Liver (tissue), 9 donors: ENCODE results near the gene HHIPL1. TPM values are rescaled to one million over a fixed set of nuclear protein-coding genes. Genes with fewer than 3 reads are reported as not detected.

Experiments used
- DNase-seq: peaks from one replicate; pipeline ENCODE4 v3.0.0-alpha.2; 2017; ENCODE audit warnings: low spot score
- H3K27ac ChIP-seq, 2 donors: one replicate each; pipeline ENCODE4 v1.7.0; 2013; ENCODE audit warnings: inconsistent platforms in 2 of 2, low read length in 2 of 2, control low read depth in 1 of 2, low read depth in 1 of 2, mild to moderate bottlenecking in 1 of 2
- H3K27me3 ChIP-seq, 4 donors: one replicate each; pipeline versions ENCODE4 v1.6.1 to v1.7.0; 2013; ENCODE audit warnings: low read length in 3 of 4, inconsistent platforms in 1 of 4, mild to moderate bottlenecking in 1 of 4, moderate library complexity in 1 of 4; ENCODE audit not compliant: control insufficient read depth in 4 of 4, insufficient read depth in 4 of 4
- H3K36me3 ChIP-seq, 4 donors: one replicate each; pipeline versions ENCODE4 v1.6.1 to v1.7.0; 2013; ENCODE audit warnings: low read length in 3 of 4, mild to moderate bottlenecking in 3 of 4, low read depth in 1 of 4, moderate library complexity in 1 of 4; ENCODE audit not compliant: control insufficient read depth in 4 of 4, insufficient read depth in 3 of 4
- H3K4me1 ChIP-seq, 4 donors: one replicate each; pipeline versions ENCODE4 v1.6.1 to v1.7.0; 2013; ENCODE audit warnings: low read length in 3 of 4, mild to moderate bottlenecking in 3 of 4, moderate library complexity in 1 of 4; ENCODE audit not compliant: control insufficient read depth in 4 of 4, insufficient read depth in 4 of 4
- H3K4me3 ChIP-seq, 3 donors: one replicate each; pipeline versions ENCODE4 v1.6.1 to v1.7.0; 2013; ENCODE audit warnings: low read length in 3 of 3, control low read depth in 1 of 3, low read depth in 1 of 3, mild to moderate bottlenecking in 1 of 3
- H3K9ac ChIP-seq, 2 donors: one replicate each; pipeline ENCODE4 v1.7.0; 2013; ENCODE audit warnings: low read length in 2 of 2, mild to moderate bottlenecking in 2 of 2, moderate library complexity in 2 of 2, control low read depth in 1 of 2, low read depth in 1 of 2
- H3K9me3 ChIP-seq, 4 donors: one replicate each; pipeline versions ENCODE4 v1.6.1 to v1.7.0; 2013; ENCODE audit warnings: low read length in 3 of 4; ENCODE audit not compliant: control insufficient read depth in 4 of 4
- EGR1 ChIP-seq, 2 donors: IDR thresholded peaks; 2 replicates each; pipeline ENCODE4 v1.6.1; 2016 to 2018; ENCODE audit warnings: antibody characterized with exemption in 2 of 2, low read depth in 2 of 2
- FOXA1 ChIP-seq: IDR thresholded peaks from 2 replicates; pipeline ENCODE4 v1.6.1; 2016; ENCODE audit warnings: antibody characterized with exemption
- FOXA2 ChIP-seq: IDR thresholded peaks from 2 replicates; pipeline ENCODE4 v1.6.1; 2016; ENCODE audit warnings: antibody characterized with exemption
- GABPA ChIP-seq, 2 donors: IDR thresholded peaks in 1 of 2; conservative IDR thresholded peaks in 1 of 2; 2 replicates each; pipeline ENCODE4 v1.6.1; 2016; ENCODE audit warnings: antibody characterized with exemption in 2 of 2, mild to moderate bottlenecking in 1 of 2, moderate library complexity in 1 of 2
- HNF4A ChIP-seq, 2 donors: conservative IDR thresholded peaks; 2 replicates each; pipeline ENCODE4 v1.6.1; 2016; ENCODE audit warnings: antibody characterized with exemption in 2 of 2, mild to moderate bottlenecking in 2 of 2
- HNF4G ChIP-seq: IDR thresholded peaks from 2 replicates; pipeline ENCODE4 v1.6.1; 2016; ENCODE audit warnings: antibody characterized with exemption
- JUND ChIP-seq, 2 donors: IDR thresholded peaks; 2 replicates each; pipeline ENCODE4 v1.6.1; 2016; ENCODE audit warnings: antibody characterized with exemption in 2 of 2
- NR2F2 ChIP-seq: IDR thresholded peaks from 2 replicates; pipeline ENCODE4 v1.6.1; 2016; ENCODE audit warnings: antibody characterized with exemption
- RAD21 ChIP-seq, 2 donors: IDR thresholded peaks; 2 replicates each; pipeline ENCODE4 v1.6.1; 2016; ENCODE audit warnings: antibody characterized with exemption in 2 of 2, mild to moderate bottlenecking in 2 of 2
- RXRA ChIP-seq, 2 donors: IDR thresholded peaks; 2 replicates each; pipeline ENCODE4 v1.6.1; 2017 to 2018; ENCODE audit warnings: antibody characterized with exemption in 2 of 2, mild to moderate bottlenecking in 1 of 2
- SP1 ChIP-seq: IDR thresholded peaks from 2 replicates; pipeline ENCODE4 v1.6.1; 2018; ENCODE audit warnings: antibody characterized with exemption, mild to moderate bottlenecking
- TAF1 ChIP-seq: conservative IDR thresholded peaks from 2 replicates; pipeline ENCODE4 v1.6.1; 2016; ENCODE audit warnings: antibody characterized with exemption, mild to moderate bottlenecking
- YY1 ChIP-seq: IDR thresholded peaks from 2 replicates; pipeline ENCODE4 v1.6.1; 2016; ENCODE audit warnings: antibody characterized with exemption, mild to moderate bottlenecking
- WGBS: extraction: QIAGEN DNeasy Blood & Tissue Kit; methylation state at CpG from one replicate; pipeline ENCODE4 v1.1.7; 2013; 5-methylcytosine and 5-hydroxymethylcytosine counted together
- polyA plus RNA-seq, 2 donors: library from polyadenylated mRNA; stranded (reverse) in 1 of 2; unstranded in 1 of 2; fragments of 200-250 nt in 1 of 2; fragments of >200 nt in 1 of 2; fragmentation: Nextera tagmentation in 1 of 2; extraction: Ambion mirVana in 1 of 2; gene quantifications; one replicate each; pipeline versions ENCODE4 v1.2.1 to v1.2.3, GENCODE V29; 2013 to 2015
- total RNA-seq, 2 donors: library from RNA; depleted of rRNA; stranded (reverse); fragments of >200 nt; gene quantifications; one replicate each; pipeline ENCODE4 v1.2.3, GENCODE V29; 2014
- TF ChIP-seq, protein P1 (sequence below): fragments of 150-350 bp; IDR thresholded peaks from 2 replicates; pipeline ENCODE4 v1.5.1; 2017; ENCODE audit warnings: improper control_type of control experiment, low read depth, low read length; ENCODE audit not compliant: missing input control
- TF ChIP-seq, protein P2 (sequence below): IDR thresholded peaks from 2 replicates; pipeline ENCODE4 v1.6.1; 2016; ENCODE audit warnings: antibody characterized with exemption, mild to moderate bottlenecking
- TF ChIP-seq, protein P3 (sequence below): IDR thresholded peaks from 2 replicates; pipeline ENCODE4 v1.6.1; 2016; ENCODE audit warnings: antibody characterized with exemption
- TF ChIP-seq, protein P4 (sequence below): IDR thresholded peaks from 2 replicates; pipeline ENCODE4 v1.6.1; 2016; ENCODE audit warnings: antibody characterized with exemption
- TF ChIP-seq, protein P5 (sequence below): IDR thresholded peaks from 2 replicates; pipeline ENCODE4 v1.6.1; 2016; ENCODE audit warnings: antibody characterized with exemption
- donor health status: healthy.
- donor health status: healthy.
- donor health status: healthy.
- donor health status: healthy.
- donor health status: healthy.

HHIPL1 gene
- total and polyA plus RNA-seq, 4 donors = 0.96 to 1.7 (median 1.0) TPM

DNA sequence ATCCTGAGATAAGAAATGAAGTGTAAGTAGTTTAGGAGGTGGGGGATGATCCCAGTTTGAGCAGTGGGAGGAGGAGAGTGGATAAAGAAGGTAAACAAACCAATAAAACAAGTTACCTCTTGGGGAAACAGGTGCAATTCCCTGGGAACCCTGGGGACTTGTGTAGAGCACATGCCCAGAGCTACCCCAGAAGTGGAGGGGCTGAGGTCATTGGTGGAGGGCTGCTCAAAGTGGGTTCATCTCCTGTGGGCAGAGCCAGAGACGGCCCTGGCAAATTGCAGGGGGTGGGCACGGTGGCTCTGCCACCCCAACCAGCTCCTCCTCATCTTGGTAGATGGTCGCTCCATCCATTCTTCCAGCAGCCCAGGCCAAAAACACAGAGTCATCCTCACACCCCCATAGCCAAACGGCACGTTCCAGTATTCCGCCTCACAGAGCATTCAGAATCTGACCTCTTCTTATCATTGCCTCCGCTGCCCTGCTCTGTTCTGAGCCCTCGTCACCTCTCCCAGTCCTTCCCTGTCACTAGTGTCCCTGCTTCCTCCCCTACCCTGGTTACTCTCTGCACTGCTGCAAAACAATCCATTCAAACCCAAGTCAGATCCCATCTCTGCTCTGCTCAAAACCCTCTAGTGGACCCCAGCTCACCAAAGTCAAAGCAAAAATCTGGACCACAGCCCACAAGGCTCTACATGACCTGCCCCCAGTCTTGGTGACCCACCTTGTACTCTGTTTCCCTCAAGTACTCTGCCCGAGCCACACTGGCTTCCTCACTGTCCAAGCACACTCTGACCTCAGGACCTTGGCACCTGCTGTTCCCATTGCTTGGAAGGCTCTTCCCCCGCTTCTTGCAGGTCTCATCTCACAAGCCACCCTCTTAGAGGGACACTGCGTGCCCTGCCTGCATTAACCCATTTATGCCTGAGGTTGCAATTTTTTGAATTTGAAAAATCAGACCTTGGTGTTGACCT, 44.6 kb downstream of the HHIPL1 start:
- Histone ChIP-seq H3K27ac (no peak overlapping the region), H3K27me3 (no peaks in the 10 kb centered on the region), H3K4me1 (peaks cover under 1 to 3% (median 2%) of the 10 kb centered on the region in 4 donors), H3K36me3 (no peaks in the 10 kb centered on the region), H3K9me3 (no peaks in the 10 kb centered on the region), H3K4me3 (no peak overlapping the region), H3K9ac (no peak overlapping the region)
- DNase-seq = peak; percentile 27
- TF ChIP-seq, protein P1, sequence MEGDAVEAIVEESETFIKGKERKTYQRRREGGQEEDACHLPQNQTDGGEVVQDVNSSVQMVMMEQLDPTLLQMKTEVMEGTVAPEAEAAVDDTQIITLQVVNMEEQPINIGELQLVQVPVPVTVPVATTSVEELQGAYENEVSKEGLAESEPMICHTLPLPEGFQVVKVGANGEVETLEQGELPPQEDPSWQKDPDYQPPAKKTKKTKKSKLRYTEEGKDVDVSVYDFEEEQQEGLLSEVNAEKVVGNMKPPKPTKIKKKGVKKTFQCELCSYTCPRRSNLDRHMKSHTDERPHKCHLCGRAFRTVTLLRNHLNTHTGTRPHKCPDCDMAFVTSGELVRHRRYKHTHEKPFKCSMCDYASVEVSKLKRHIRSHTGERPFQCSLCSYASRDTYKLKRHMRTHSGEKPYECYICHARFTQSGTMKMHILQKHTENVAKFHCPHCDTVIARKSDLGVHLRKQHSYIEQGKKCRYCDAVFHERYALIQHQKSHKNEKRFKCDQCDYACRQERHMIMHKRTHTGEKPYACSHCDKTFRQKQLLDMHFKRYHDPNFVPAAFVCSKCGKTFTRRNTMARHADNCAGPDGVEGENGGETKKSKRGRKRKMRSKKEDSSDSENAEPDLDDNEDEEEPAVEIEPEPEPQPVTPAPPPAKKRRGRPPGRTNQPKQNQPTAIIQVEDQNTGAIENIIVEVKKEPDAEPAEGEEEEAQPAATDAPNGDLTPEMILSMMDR = no peak
- TF ChIP-seq, protein P2, sequence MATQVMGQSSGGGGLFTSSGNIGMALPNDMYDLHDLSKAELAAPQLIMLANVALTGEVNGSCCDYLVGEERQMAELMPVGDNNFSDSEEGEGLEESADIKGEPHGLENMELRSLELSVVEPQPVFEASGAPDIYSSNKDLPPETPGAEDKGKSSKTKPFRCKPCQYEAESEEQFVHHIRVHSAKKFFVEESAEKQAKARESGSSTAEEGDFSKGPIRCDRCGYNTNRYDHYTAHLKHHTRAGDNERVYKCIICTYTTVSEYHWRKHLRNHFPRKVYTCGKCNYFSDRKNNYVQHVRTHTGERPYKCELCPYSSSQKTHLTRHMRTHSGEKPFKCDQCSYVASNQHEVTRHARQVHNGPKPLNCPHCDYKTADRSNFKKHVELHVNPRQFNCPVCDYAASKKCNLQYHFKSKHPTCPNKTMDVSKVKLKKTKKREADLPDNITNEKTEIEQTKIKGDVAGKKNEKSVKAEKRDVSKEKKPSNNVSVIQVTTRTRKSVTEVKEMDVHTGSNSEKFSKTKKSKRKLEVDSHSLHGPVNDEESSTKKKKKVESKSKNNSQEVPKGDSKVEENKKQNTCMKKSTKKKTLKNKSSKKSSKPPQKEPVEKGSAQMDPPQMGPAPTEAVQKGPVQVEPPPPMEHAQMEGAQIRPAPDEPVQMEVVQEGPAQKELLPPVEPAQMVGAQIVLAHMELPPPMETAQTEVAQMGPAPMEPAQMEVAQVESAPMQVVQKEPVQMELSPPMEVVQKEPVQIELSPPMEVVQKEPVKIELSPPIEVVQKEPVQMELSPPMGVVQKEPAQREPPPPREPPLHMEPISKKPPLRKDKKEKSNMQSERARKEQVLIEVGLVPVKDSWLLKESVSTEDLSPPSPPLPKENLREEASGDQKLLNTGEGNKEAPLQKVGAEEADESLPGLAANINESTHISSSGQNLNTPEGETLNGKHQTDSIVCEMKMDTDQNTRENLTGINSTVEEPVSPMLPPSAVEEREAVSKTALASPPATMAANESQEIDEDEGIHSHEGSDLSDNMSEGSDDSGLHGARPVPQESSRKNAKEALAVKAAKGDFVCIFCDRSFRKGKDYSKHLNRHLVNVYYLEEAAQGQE = no peak
- TF ChIP-seq, protein P3, sequence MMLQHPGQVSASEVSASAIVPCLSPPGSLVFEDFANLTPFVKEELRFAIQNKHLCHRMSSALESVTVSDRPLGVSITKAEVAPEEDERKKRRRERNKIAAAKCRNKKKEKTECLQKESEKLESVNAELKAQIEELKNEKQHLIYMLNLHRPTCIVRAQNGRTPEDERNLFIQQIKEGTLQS = no peak
- TF ChIP-seq JUND (IDR thresholded peaks at IDR 0.05) (no peak), RXRA (IDR thresholded peaks at IDR 0.05) (no peak), GABPA (IDR thresholded peaks at IDR 0.05 in 1 of 2, conservative IDR thresholded peaks at IDR 0.05 in 1 of 2) (no peak), YY1 (no peak), HNF4G (no peak), FOXA2 (no peak), NR2F2 (no peak), EGR1 (IDR thresholded peaks at IDR 0.05; ENCODE audit: low read depth in 2 of 2) (no peak), SP1 (no peak), RAD21 (IDR thresholded peaks at IDR 0.05) (no peak), TAF1 (no peak), FOXA1 (no peak), HNF4A (conservative IDR thresholded peaks at IDR 0.05) (no peak)
- TF ChIP-seq, protein P4, sequence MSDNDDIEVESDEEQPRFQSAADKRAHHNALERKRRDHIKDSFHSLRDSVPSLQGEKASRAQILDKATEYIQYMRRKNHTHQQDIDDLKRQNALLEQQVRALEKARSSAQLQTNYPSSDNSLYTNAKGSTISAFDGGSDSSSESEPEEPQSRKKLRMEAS = no peak
- TF ChIP-seq, protein P5, sequence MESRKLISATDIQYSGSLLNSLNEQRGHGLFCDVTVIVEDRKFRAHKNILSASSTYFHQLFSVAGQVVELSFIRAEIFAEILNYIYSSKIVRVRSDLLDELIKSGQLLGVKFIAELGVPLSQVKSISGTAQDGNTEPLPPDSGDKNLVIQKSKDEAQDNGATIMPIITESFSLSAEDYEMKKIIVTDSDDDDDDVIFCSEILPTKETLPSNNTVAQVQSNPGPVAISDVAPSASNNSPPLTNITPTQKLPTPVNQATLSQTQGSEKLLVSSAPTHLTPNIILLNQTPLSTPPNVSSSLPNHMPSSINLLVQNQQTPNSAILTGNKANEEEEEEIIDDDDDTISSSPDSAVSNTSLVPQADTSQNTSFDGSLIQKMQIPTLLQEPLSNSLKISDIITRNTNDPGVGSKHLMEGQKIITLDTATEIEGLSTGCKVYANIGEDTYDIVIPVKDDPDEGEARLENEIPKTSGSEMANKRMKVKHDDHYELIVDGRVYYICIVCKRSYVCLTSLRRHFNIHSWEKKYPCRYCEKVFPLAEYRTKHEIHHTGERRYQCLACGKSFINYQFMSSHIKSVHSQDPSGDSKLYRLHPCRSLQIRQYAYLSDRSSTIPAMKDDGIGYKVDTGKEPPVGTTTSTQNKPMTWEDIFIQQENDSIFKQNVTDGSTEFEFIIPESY = no peak
- 84% methylated on average over 11 of the region's 11 CpGs for WGBS
